ENCODE data around the gene SESN1. TPM values are rescaled to one million over a fixed set of nuclear protein-coding genes. Genes with fewer than 3 reads are reported as not detected.

The SESN1 gene
- total RNA-seq, 4 donors from 2014 or later, result 50.8 to 80.5 (median 78.0) TPM

DNA sequence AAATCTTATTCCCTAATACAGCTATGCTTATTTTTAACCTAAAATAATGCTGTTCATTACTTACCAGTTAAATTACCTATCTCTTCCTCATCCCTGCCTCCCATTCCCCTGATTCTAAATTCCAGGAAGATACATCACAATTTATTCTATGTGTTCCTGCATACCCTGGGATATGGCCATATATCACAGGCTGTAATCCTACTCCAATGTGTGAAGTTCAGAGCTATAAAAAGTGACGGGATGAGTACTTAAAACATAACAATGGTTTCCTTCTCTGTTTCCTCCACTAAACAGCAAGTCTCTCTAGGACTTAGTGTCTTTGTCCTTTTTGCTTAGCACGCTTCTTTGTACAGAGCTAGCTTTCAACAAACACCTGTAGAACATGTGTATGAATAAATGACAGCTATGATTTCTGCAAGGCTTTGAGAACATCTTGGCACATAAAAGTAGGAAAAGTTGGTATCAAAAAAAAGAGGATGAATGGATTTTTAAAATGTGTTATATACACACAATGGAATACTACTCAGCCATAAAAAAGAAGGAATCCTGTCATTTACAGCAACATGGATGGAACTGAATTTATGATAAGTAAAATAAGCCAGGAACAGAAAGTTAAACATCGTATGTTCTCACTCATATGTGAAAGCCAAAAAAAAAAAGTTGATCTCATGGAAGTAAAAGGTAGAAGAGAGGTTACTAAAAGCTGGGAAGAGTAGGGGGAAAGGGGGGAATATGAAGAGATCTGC is 45.8 kb downstream of the SESN1 start:
- no peaks in the 10 kb centered on the region for H3K9me3 ChIP-seq
- H3K27ac ChIP-seq, result no peak overlapping the region
- no peaks in the 10 kb centered on the region for H3K36me3 ChIP-seq
- no peaks in the 10 kb centered on the region for H3K27me3 ChIP-seq
- no peak for ATAC-seq
- TF ChIP-seq CTCF (IDR thresholded peaks at IDR 0.05) (no peak), EP300 (IDR thresholded peaks at IDR 0.05) (no peak), POLR2AphosphoS5 (IDR thresholded peaks at IDR 0.05) (no peak), POLR2A (IDR thresholded peaks at IDR 0.05) (no peak)
- peaks cover 0 to 44% (median 4%) of the 10 kb centered on the region in 3 donors for H3K4me1 ChIP-seq
- WGBS, 2 donors (ENCODE audit: low coverage in 1 of 2), result 95 to 96% methylated on average over 3 of the region's 3 CpGs
- no peak overlapping the region for H3K4me3 ChIP-seq

- Histone ChIP-seq H3K4me1 (peaks cover 0 to 40% (median 4%) of the 10 kb centered on the region in 3 donors), H3K4me3 (no peak overlapping the region), H3K9me3 (no peaks in the 10 kb centered on the region), H3K27ac (no peak overlapping the region), H3K36me3 (no peaks in the 10 kb centered on the region), H3K27me3 (no peaks in the 10 kb centered on the region)
- WGBS, 2 donors (ENCODE audit: low coverage in 1 of 2), result 60% methylated on average over 1 of the region's 1 CpG
- ATAC-seq, result no peak
- TF ChIP-seq CTCF (IDR thresholded peaks at IDR 0.05), result no peak
- TF ChIP-seq POLR2A (IDR thresholded peaks at IDR 0.05), result no peak
- TF ChIP-seq POLR2AphosphoS5 (IDR thresholded peaks at IDR 0.05), result no peak
- no peak for TF ChIP-seq EP300 (IDR thresholded peaks at IDR 0.05)
Measured at GRCh38 chr6:109048176-109048575, 46.5 kb downstream of the SESN1 start.

- Histone ChIP-seq H3K4me3 (no peak overlapping the region), H3K4me1 (peaks cover 0 to 17% (median 0%) of the 10 kb centered on the region in 3 donors), H3K27me3 (no peaks in the 10 kb centered on the region), H3K36me3 (no peaks in the 10 kb centered on the region), H3K27ac (no peak overlapping the region), H3K9me3 (no peaks in the 10 kb centered on the region)
- TF ChIP-seq POLR2A (IDR thresholded peaks at IDR 0.05) (no peak), CTCF (IDR thresholded peaks at IDR 0.05) (no peak), EP300 (IDR thresholded peaks at IDR 0.05) (no peak), POLR2AphosphoS5 (IDR thresholded peaks at IDR 0.05) (no peak)
- WGBS, 2 donors (ENCODE audit: low coverage in 1 of 2), result 100% methylated on average over 1 of the region's 1 CpG
- no peak for ATAC-seq
Measured at GRCh38 chr6:109045493-109045892, 49.2 kb downstream of the SESN1 start.

DNA sequence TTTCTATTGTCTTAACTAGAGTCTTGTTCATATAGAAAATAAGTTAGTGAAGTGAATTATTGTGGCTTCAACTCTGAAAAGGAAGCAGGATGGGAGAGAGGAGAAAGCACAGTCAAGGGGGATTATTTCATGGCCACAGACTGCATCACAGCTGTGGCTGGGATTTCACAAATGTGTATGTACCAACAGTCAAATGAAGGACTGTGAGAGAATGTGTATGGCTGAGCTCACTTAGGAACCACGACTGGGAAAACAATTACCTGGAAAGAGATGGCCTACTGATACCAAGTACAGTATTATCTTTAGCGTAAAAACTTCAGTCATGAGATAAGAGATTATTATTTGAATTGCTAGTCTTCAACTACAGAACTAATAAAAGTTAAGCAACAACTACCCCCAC is 54.9 kb downstream of the SESN1 start:
- WGBS, 2 donors (ENCODE audit: low coverage in 1 of 2), result 73 to 75% methylated on average over 2 of the region's 2 CpGs
- TF ChIP-seq CTCF (IDR thresholded peaks at IDR 0.05) (no peak), EP300 (IDR thresholded peaks at IDR 0.05) (no peak), POLR2AphosphoS5 (IDR thresholded peaks at IDR 0.05) (no peak), POLR2A (IDR thresholded peaks at IDR 0.05) (no peak)
- Histone ChIP-seq H3K27me3 (no peaks in the 10 kb centered on the region), H3K9me3 (no peaks in the 10 kb centered on the region), H3K4me3 (no peak overlapping the region), H3K27ac (no peak overlapping the region), H3K36me3 (no peaks in the 10 kb centered on the region), H3K4me1 (peaks cover 0 to 34% (median 0%) of the 10 kb centered on the region in 3 donors)
- no peak for ATAC-seq

GRCh38 chr6:109038837-109039398 is 55.7 kb downstream of the SESN1 start:
- H3K36me3 ChIP-seq, result no peaks in the 10 kb centered on the region
- TF ChIP-seq CTCF (IDR thresholded peaks at IDR 0.05), result no peak
- TF ChIP-seq EP300 (IDR thresholded peaks at IDR 0.05), result no peak
- no peak for TF ChIP-seq POLR2AphosphoS5 (IDR thresholded peaks at IDR 0.05)
- no peak for TF ChIP-seq POLR2A (IDR thresholded peaks at IDR 0.05)
- H3K4me1 ChIP-seq, result peaks cover 0 to 43% (median 0%) of the 10 kb centered on the region in 3 donors
- no peak overlapping the region for H3K27ac ChIP-seq
- no peak overlapping the region for H3K4me3 ChIP-seq
- no peak for ATAC-seq
- H3K9me3 ChIP-seq, result no peaks in the 10 kb centered on the region
- H3K27me3 ChIP-seq, result no peaks in the 10 kb centered on the region
